Suppressor macrophage treated with lipopolysaccharide for 1 hour (primary cell): ENCODE results near the gene SMPD1.
"Not testable (repeated sequence)": the region's sequence is repeated elsewhere in the genome, so short reads cannot be mapped to it uniquely, and the experiment has no call there.

Experiments
- DNase-seq, 3 donors: peaks; one replicate each; pipeline ENCODE4 v3.0.0-alpha.2; 2020 to 2022

Gene SMPD1

DNA sequence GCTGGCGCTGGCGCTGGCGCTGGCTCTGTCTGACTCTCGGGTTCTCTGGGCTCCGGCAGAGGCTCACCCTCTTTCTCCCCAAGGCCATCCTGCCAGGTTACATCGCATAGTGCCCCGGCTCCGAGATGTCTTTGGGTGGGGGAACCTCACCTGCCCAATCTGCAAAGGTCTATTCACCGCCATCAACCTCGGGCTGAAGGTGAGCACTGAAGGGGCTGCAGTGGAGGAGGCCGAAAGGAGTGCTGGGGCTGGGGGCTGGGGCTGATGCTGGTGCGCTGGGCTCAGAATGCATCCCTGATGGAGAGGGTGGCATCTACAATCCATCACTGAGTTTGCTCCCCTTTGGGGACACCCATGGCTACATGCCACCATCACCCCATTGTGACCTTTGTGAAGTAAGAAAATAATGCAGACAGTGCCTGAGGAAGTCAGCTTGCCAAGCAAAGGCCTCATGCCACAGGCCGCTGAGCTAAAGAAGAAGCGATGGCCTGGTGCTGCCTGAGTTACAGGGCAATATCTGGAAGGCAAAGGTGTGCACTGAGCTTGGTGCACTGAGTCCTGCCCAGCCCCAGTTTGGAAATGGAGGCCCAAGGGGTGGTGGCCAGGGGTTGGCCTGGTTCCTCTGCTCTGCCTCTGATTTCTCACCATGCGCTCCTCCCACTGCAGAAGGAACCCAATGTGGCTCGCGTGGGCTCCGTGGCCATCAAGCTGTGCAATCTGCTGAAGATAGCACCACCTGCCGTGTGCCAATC lies 620 bp downstream of the SMPD1 start:
- DNase-seq, result peak in 2 of 3 donors; percentile 35 to 37

DNA sequence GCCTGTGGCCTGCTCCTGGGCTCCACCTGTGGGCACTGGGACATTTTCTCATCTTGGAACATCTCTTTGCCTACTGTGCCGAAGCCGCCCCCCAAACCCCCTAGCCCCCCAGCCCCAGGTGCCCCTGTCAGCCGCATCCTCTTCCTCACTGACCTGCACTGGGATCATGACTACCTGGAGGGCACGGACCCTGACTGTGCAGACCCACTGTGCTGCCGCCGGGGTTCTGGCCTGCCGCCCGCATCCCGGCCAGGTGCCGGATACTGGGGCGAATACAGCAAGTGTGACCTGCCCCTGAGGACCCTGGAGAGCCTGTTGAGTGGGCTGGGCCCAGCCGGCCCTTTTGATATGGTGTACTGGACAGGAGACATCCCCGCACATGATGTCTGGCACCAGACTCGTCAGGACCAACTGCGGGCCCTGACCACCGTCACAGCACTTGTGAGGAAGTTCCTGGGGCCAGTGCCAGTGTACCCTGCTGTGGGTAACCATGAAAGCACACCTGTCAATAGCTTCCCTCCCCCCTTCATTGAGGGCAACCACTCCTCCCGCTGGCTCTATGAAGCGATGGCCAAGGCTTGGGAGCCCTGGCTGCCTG lies 1.4 kb downstream of the SMPD1 start:
- no peak for DNase-seq

DNA sequence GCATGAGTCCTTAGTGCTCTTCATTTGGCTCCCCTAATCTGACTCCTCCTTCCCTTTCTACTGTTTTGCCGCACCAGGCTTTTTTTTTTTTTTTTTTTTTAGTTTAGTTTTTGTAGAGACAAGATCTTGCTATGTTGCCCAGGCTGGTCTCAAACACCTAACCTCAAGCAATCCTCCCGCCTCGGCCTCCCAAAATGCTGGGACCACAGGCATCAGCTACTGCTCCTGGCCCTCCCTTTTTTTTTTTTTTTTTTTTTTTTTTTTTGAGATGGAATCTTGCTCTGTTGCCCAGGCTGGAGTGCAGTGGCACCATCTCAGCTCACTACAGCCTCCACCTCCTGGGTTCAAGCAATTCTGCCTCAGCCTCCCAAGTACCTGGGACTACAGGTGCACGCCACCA lies 2.0 kb downstream of the SMPD1 start:
- not testable (repeated sequence) for DNase-seq

DNA sequence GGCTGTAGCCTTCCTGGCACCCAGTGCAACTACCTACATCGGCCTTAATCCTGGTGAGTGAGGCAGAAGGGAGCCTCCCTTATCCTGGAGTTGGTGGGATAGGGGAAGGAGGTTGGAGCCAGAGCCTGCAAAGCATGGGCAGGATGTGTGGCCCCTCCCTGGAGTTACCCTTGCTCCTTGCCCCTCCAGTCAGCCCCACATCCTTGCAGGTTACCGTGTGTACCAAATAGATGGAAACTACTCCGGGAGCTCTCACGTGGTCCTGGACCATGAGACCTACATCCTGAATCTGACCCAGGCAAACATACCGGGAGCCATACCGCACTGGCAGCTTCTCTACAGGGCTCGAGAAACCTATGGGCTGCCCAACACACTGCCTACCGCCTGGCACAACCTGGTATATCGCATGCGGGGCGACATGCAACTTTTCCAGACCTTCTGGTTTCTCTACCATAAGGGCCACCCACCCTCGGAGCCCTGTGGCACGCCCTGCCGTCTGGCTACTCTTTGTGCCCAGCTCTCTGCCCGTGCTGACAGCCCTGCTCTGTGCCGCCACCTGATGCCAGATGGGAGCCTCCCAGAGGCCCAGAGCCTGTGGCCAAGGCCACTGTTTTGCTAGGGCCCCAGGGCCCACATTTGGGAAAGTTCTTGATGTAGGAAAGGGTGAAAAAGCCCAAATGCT lies 3.9 kb downstream of the SMPD1 start:
- DNase-seq, result no peak

DNA sequence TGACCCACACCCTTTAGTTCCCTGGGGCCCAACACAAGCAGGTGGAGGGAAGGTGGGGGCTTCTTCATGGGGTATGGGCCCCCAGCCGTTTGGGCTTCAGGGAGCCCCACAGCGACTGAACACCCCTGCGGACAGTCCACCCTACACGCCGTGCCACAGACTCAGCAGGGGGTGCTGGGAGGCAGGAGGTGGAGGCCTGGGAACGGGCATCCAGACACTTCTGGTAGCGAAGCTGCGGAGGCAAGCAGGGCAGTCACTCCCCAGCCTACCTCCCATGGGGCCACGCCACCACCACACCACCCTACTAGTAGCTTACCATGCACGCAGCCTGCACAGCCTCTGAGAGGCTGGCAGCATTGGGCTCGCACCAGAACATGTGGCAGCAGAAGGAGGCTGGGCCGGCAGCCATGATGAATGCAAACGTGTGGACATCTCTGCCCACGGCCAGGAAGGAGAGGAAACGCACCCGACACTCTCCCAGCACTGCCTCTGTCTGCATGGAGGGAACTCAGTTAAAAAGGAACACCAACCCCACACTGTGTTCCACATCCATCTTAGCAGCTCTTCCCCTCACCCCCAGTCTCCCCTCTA lies 5.3 kb downstream of the SMPD1 start:
- no peak for DNase-seq

DNA sequence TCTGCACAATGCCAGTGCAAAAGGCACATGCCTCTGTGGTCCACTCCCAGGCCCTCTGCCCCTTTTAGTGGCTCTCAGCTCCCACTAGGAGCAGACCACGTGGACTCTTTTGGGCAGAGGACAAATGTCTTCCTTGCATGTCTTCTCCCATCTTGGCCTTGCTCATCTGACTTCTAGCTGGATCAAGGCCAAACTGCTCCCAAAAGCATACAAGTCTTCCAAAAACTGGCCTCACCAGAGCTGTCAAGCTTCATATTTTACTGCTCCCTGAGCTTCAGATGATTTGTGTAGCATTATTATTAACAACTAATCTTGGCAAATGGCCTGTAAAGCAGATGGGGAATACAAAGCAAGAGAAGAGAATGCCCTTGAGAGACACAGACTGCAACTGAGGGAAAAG lies 6.9 kb downstream of the SMPD1 start:
- DNase-seq, result no peak

DNA sequence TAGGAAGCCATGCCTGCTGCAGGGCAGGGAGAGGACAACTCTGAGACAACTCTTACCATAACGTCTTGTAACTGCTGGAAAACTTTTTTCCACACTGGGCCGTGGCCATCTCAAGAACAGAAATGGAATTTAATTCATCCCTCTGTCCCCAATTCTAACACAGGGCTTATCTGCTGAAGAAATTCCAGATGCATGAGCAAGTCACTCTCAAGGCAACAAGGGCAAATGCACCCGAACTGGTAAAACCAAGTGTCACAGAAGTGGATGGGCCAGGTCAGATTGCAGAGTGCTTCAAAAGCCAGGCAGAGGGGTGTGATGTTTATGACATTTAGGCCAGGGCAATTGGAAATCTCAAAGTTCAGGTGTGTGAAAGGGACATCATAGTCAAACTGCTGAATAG lies 7.4 kb downstream of the SMPD1 start:
- DNase-seq, result no peak

DNA sequence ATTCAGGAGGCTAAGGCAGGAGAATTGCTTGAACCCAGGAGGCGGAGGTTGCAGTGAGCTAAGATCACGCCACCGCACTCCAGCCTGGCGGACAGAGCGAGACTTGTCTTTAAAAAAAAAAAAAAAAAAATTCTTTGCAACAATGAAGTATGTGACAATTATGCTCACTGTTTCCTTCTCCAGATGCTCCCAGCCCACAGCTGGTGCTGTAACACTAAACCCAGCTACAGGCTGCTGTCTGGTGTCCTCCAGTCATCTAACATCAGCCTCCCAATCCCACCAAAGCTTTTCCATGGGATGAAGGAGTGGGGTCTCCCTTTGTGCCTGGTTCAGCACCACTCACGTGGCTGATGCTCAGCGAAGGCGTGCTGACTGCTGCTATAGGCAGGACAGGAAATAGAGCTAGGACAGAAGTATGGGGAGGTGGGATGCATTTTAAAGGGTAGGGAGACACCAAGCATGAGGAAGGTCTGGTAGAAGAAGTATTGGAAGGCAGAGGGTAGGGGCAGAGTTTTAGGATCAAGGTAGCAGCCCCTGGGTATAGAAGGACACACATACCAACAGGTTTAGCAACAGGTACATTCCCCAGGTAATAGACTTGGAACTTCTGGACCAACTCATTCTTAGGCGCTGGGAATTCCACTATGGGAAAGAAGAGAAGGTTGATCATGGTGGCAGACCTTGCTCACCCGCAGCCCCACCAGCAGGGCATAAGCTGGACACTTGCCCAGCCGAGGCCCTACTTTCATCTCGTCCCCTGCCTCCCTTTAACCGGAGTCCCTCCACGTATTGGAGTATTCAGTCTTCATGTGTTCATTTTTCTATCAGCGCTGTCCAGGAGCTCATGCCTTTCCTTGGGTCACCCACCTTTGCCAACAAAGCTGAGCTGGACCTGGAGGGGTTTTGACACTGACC lies 10.4 kb downstream of the SMPD1 start:
- no peak for DNase-seq

DNA sequence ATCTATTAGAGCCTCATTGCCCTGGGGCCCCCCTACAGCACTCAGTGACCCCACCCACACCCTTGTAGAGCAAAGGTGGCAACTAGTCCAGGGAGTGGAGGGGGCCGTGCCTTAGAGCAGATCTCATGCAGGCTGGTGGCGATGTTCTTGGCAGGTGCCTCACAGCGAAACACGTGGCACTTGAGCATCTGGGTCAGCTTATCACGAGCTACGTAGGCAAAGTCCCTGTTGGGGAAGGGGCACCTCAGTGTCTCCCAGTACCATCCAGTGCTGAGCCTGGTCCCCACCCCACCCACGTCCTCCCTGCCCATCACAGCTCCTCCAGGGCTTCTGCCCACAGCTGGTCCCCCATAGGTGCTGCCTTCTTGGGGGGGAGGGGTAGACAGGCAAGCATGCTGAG lies 11.2 kb downstream of the SMPD1 start:
- DNase-seq, result no peak

DNA sequence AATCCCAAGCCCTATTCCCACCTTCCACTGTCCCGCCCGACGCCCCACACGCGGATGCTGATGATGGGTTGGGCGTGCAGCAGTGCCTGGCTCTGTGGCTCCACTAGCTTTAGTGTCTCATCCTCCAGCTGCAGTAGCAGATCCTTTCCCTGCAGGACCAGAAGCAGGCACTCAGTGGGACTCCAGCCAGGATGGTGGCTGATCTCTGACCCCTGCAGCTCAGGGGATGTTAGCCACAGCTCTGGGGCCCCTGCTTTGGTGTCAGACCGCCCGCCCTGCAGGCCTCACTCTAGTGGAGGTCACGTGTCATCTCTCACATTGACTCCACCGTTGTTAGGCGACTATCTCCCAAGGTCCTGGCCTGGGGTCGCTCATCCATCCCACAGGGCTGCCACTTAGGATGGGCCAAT lies 11.8 kb downstream of the SMPD1 start:
- no peak for DNase-seq

DNA sequence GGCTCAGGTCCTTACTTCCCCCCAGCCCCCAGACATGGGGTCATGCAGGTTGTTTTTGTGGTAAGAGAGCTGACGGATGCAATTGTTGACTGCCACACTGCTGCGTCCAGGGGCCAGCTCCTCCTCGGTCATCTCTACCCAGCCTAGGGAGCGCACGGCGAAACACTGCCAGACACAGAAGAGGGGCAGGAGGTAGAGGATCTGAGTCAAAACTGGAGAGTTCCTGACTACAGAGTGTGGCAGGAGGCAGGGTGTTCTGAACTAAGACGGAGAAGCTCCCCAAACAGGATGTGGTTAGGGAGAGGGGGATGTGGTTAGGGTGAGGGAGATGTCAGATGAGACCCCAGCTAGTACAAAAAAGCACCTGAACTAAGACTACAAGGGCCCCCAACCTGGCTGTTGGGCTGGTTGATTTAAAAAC lies 12.3 kb downstream of the SMPD1 start:
- DNase-seq, result no peak

DNA sequence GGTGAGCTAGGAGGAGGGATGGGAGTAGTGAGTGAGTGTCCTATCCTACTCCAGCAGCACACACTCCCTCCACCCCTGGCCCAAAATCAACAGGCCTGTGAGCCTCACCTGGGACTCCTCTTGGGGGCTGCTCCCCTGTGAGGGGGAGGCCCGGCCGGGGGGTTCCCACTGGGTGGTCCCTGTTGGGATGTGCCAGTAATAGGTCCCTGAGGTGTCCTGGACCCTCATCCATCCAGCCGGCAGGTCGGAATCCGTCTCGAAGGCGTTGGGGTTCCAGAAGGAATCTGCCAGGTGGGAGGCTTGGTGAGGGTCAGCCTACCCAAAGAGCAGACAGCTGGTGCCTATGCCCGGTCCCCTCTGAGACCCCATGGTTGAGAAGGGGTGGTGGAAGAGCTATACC lies 13.3 kb downstream of the SMPD1 start:
- no peak for DNase-seq

DNA sequence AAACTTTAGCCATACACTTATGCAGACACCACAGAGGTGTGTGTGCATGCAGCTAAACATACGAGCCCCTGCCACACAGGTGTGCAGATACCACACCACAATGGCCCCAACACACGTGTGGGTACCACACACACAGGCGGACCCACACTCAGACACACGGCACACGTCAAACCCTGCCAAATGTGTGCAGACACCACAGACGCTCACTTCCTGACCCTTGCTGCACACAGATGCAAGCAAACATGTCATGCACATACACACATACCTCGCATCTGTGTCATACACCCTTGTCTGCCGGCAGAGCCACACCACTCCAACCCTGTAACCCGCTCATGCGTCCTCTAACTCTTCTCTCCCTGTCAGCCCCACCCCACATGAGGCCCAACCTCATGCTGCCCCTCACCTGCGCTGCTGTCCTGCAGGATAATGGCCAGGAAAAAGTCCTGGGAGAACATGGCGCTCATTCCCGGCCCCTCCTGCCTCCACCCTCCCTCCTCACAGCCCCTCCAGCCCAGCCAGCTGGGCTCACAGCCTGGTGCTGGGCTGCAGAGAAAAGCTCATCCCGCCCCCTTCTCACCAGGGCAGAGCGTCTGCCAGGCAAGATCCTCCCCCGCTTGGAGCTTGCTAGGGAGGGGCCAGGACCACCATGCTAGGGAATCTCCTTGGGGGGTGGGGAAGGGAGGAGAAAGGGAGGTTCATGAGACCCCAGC lies 14.2 kb downstream of the SMPD1 start:
- no peak for DNase-seq

DNA sequence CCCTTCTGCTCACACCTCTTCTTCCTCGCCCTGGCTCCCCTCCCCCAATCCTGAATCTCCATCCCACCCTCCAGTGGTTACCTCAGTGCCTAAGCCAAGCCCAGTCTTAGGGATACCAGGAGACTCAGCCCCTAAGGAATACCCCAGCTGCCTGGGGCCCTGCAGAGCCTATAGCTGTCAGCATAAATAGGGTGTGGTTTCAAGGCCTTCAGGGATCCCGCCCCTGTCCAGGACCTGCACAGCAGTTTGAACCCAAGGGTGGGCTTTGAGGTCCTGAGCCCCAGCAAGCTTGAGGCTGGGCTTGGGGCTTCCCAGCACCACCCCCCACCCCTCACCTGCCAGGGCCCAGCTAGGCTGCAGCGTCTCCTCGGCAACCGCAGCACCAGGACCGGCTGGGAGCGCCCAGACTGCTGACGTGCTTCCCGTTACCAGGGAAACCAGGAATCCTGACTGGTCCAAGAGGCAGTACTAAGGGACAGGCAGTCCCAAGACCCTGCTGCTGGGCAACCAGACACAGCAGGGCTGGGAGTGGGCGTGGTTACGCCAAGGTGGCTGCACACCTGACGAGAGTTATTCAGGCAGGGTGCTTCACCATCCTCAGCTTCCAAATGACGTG lies 14.9 kb downstream of the SMPD1 start:
- no peak for DNase-seq

DNA sequence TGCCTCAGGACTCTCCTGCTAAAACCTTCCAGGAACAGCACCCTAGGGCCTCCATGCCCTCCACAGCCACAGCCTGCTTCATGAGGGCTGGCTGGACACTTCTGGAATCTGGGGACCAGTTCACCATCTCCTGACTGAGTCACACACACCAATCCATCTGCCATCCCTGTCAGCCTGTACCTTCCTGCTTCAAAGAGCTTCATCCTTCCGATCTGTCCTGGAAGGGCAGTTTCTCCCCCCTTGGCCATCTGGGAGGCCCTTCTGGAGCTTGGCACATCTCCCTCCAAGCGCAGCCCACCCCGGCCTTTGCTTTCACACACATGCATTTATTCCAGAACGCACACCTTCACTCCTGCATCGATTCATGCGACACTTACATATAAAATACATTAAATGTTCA lies 15.6 kb downstream of the SMPD1 start:
- no peak for DNase-seq

DNA sequence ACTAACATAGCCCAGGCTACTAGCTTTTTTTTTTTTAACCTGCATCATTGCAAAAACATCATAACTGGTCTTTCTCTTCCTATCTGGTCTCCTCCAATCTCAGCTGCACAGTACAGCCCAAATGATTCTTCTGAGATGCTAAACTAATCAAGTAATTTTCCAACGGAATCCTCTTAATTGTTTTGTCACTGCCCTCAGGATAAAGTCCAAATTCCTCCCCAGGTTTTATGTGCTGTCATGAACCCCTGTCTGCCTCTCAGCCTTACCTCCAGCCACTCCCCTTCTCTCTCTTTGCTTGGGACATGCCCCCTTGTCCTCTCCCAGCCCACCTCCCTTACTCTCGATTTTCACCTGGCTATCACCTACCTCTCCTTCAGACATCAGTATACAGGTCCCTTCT lies 16.1 kb downstream of the SMPD1 start:
- no peak for DNase-seq

DNA sequence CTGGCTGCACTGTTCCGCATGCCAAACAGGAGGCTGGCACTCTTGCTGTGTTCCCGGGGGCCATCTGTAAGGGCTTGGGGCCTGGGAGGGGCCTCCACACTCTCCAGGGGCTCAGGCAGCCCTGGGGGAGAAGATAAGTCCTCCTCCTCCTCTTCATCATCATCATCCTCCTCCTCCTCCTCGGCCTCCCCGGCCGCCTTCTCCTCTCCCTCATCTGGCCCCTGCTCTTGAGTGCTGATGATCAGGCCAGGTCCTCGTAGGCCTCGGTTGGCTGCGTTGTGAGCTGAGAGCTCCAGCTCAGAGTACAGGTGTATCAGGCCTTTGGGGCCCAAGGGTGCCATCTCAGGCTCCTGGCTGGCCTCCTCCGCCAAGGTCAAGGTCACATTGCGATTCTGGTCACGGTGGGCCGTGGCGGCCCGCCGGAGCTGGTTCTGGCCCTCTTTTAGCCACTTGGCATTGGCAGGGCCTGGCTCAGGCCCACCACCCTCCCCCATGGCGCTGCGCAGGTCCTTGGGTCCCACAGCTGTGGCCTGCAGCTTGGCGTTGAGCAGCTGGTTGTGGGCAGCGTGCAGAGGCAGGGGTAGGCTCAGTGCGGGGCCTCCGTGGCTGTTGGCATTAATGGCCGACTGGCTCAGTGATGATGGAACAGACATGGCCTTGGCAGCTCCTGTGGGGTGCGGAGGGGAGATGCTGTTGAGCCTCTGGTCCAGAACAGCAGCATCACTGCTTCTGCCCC lies 20.6 kb downstream of the SMPD1 start:
- no peak for DNase-seq

DNA sequence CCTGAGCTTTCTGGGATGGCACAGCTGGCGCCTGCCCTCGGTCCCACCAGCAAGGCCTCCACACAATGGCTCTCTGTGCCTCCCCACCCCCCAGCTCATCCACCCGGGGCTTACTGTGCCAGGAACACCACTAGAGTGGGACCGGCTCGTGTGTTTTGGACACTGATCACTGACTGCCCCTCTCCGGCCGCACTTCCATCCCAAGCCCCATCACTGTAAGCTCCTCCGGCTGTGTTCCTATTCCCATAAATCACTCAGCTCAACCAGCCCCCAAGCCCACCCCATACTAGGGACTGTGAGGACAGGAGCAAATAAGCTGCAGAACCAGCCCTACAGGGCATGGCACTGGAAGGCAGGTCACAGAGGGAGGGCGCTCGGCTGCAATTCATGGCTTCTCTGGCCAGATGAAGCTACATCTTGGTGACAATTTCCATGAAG lies 21.3 kb downstream of the SMPD1 start:
- no peak for DNase-seq

DNA sequence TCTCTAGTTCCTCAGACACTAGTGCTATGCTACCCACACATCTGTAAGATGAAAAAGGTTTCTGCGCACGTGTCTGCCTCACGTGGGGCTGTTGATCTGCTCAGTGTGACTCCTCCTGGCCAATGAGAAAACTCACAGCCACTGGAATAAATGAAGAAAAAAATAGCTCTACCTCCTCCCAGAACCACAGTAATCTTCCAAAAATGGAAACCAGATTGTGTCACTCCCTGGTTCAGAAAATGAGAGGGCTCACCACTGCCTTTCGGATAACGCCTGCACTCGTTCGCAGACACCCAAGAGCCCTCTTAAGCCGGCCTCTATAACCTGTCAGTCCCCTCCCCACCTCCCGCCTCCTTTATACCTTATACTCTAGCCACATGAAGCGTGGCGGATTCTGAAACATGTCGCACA lies 23.5 kb downstream of the SMPD1 start:
- DNase-seq, result no peak

DNA sequence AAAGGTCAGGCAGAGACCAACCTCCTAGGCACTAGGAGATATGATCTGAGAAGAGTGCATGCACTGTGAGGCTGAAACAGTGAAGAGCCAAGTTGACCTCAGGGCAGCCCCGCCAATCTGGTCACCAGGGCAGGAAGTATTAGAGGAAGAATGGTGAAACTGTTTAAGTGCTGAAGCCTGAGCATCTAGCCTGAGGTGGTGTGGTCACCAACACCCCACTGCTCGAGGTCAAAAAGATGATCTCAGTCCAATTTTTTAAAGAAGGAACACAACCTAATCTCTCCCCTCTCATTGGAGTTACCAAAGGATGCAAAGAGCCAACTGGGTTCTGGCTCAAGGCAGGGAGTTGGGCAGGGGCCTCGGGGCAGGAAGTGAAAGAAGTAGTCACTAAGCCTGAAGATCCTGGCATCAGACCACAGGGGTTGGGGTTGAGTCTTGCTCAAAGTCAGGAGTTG lies 24.6 kb downstream of the SMPD1 start:
- peak; percentile 60 to 71 (median 63) for DNase-seq

DNA sequence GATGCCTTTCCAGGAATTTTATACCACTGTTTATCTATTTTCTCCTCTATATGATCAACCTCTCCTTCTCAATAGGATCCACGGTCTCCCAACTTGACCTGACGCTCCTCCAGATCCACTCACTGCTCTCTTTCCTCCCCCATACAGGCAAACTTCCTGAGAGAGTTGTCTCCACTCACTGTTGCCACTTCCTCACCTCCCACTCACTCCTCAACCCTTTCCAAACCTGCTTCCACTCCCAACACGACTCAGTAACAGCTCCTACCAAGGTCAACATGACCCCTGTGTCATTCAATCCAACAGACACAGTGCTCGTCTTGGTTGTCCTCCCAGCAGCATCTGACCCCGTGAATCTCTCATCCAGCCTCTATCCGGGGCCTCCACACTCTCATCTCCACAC lies 25.5 kb downstream of the SMPD1 start:
- peak; percentile 31 to 48 (median 40) for DNase-seq
